ENCODE measurements around the gene DIP2A.

DNA sequence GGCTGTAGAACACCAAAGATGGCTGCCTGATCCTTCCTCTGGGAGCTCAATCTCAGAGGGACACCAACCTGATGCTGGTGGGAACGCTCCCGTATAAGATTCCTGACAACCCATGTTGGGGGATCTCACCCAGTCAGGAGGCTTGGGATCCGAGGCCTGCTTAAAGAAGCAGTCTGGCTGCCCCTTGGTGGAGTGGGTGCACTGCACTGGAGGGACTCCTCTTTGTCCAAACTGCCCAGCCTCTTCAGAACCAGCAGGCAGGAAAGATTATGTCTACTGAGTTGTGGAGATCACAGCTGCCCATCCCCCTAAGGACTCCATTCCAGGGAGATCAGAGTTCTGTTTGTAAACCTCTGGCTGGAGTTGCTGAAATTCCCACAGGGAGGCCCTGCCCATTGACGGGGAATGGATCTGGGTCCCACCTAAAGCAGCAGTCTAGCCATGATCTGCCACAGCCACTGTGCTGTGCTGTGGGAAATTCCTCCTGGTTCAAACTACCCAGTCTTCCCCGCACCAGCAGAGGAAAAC is 123.2 kb downstream of the DIP2A start:
- TF ChIP-seq CTCF (IDR thresholded peaks at IDR 0.05; ENCODE audit: low read length) (no peak), EZH2 (optimal IDR thresholded peaks at IDR 0.05; ENCODE audit: low read depth, low read length) (no peak), EZH2phosphoT487 (IDR thresholded peaks at IDR 0.05; ENCODE audit: low read length) (no peak)

Measured in MM.1S (cell line).